G401.6 (cell line): ENCODE data around the gene PTMS.

Experiments used
- FAIRE-seq: peaks from 2 replicates; lab custom pipeline; 2012; peaks lifted over from hg19 to GRCh38; lab: Jason Lieb, UNC

Gene PTMS

GRCh38 chr12:6771509-6772330, 5.6 kb downstream of the PTMS start:
- FAIRE-seq = no peak

- no peak for FAIRE-seq
These were observed 6.2 kb downstream of the PTMS start, which contains the start of gene LAG3 for GRCh38 chr12:6772331-6772695. LAG3 (plus strand) TSS chr12:6772520; CDS start chr12:6772853, 333 bp downstream.

GRCh38 chr12:6772726-6773589, 6.8 kb downstream of the PTMS start:
- no peak for FAIRE-seq

- no peak for FAIRE-seq
These were observed 7.6 kb downstream of the PTMS start for GRCh38 chr12:6773590-6774351.

- FAIRE-seq = no peak
These were observed 8.4 kb downstream of the PTMS start for GRCh38 chr12:6774499-6775062.

- FAIRE-seq = no peak
These were observed 9.3 kb downstream of the PTMS start for GRCh38 chr12:6775185-6776174.

GRCh38 chr12:6777386-6777785, 11.2 kb downstream of the PTMS start:
- no peak for FAIRE-seq

- no peak for FAIRE-seq
These were observed 12.0 kb downstream of the PTMS start for GRCh38 chr12:6778217-6778573.

- FAIRE-seq = peak; percentile 96
These were observed 12.7 kb downstream of the PTMS start for GRCh38 chr12:6778574-6779550.

- FAIRE-seq = no peak
These were observed 13.7 kb downstream of the PTMS start for GRCh38 chr12:6779708-6780432.

- FAIRE-seq = no peak
These were observed 14.4 kb downstream of the PTMS start for GRCh38 chr12:6780573-6780972.

GRCh38 chr12:6782119-6782518, 16.0 kb downstream of the PTMS start:
- no peak for FAIRE-seq

- no peak for FAIRE-seq
These were observed 16.8 kb downstream of the PTMS start for GRCh38 chr12:6782850-6783566.

GRCh38 chr12:6783828-6784227, 17.7 kb downstream of the PTMS start:
- no peak for FAIRE-seq

GRCh38 chr12:6784296-6784695, 18.1 kb downstream of the PTMS start:
- FAIRE-seq = no peak

GRCh38 chr12:6784761-6785160, 18.6 kb downstream of the PTMS start:
- FAIRE-seq = no peak

GRCh38 chr12:6786416-6787094, 20.4 kb downstream of the PTMS start:
- no peak for FAIRE-seq

- no peak for FAIRE-seq
These were observed 21.1 kb downstream of the PTMS start for GRCh38 chr12:6787309-6787708.
